Lung (tissue), 12 donors: ENCODE measurements around the gene CHML. TPM values are rescaled to one million over a fixed set of nuclear protein-coding genes. Genes with fewer than 3 reads are reported as not detected.
A peak's percentile ranks its signal among the peaks of the same experiment; 100 is the strongest.

ENCODE experiments used
- ATAC-seq: fragments of 200-7000 bp; cut with Tn5 transposase; one replicate; pipeline ENCODE4 v1.9.1; 2020; ENCODE audit warnings: moderate number of reproducible peaks; ENCODE audit not compliant: insufficient read depth, low FRiP score
- DNase-seq, 3 donors: peaks; one replicate each; pipeline ENCODE4 v3.0.0-alpha.2; 2013 to 2017
- H3K27ac ChIP-seq, 2 donors: one replicate each; pipeline ENCODE4 v1.5.1; 2013; ENCODE audit warnings: mild to moderate bottlenecking in 2 of 2, moderate library complexity in 2 of 2, control low read depth in 1 of 2, inconsistent platforms in 1 of 2, low read depth in 1 of 2, low read length in 1 of 2
- H3K27me3 ChIP-seq, 3 donors: one replicate each; pipeline ENCODE4 v1.5.1; 2013; ENCODE audit warnings: low read length in 2 of 3; ENCODE audit not compliant: control insufficient read depth in 3 of 3, insufficient read depth in 3 of 3
- H3K36me3 ChIP-seq, 4 donors: one replicate each; pipeline ENCODE4 v1.5.1; 2013; ENCODE audit warnings: low read length in 4 of 4, mild to moderate bottlenecking in 1 of 4, moderate library complexity in 1 of 4; ENCODE audit not compliant: control insufficient read depth in 4 of 4, insufficient read depth in 4 of 4
- H3K4me1 ChIP-seq, 5 donors: one replicate each; pipeline ENCODE4 v1.5.1; 2013; ENCODE audit warnings: low read length in 5 of 5, mild to moderate bottlenecking in 2 of 5, moderate library complexity in 1 of 5; ENCODE audit not compliant: control insufficient read depth in 5 of 5, insufficient read depth in 5 of 5
- H3K4me3 ChIP-seq: one replicate; pipeline ENCODE4 v1.5.1; 2013; ENCODE audit warnings: mild to moderate bottlenecking, control low read depth, moderate library complexity
- H3K9ac ChIP-seq, 2 donors: one replicate each; pipeline ENCODE4 v1.5.1; 2013; ENCODE audit warnings: low read length in 2 of 2, control low read depth in 1 of 2; ENCODE audit not compliant: insufficient read depth in 1 of 2
- H3K9me3 ChIP-seq, 4 donors: one replicate each; pipeline ENCODE4 v1.5.1; 2013; ENCODE audit warnings: low read length in 3 of 4, mild to moderate bottlenecking in 1 of 4, moderate library complexity in 1 of 4; ENCODE audit not compliant: control insufficient read depth in 4 of 4, insufficient read depth in 3 of 4
- CTCF ChIP-seq: IDR thresholded peaks from 2 replicates; pipeline ENCODE4 v1.5.1; 2012; ENCODE audit warnings: mild to moderate bottlenecking; ENCODE audit errors: control extremely low read depth, extremely low read depth
- WGBS, 2 donors: extraction: QIAGEN DNeasy Blood & Tissue Kit; methylation state at CpG; one replicate each; pipeline ENCODE4 v1.1.7; 2013; 5-methylcytosine and 5-hydroxymethylcytosine counted together
- polyA plus RNA-seq, 2 donors: library from polyadenylated mRNA; stranded (reverse); fragments of 200-250 nt; gene quantifications; one replicate each; pipeline ENCODE4 v1.2.1, GENCODE V29; 2013
- total RNA-seq, 2 donors: library from RNA; depleted of rRNA in 1 of 2; stranded (reverse); fragments of >200 nt in 1 of 2; gene quantifications; one replicate each; pipeline ENCODE4 v1.2.1, GENCODE V29; 2014 to 2021
- donor health status: control.
- donor health status: control.
- donor health status: Bipolar disorder and iron deficiency.
- donor health status: healthy.
- donor health status: DM: yes; HTN: yes; CAD: no.

CHML gene
- total and polyA plus RNA-seq, 4 donors, result 2.4 to 24.6 (median 4.8) TPM

- ATAC-seq, result no peak
- Histone ChIP-seq H3K4me1 (peaks cover 0 to 20% (median 0%) of the 10 kb centered on the region in 5 donors), H3K36me3 (no peaks in the 10 kb centered on the region), H3K27ac (no peak overlapping the region), H3K4me3 (no peak overlapping the region), H3K27me3 (no peaks in the 10 kb centered on the region), H3K9me3 (no peaks in the 10 kb centered on the region), H3K9ac (no peak overlapping the region)
- 75 to 88% methylated on average over 4 of the region's 4 CpGs for WGBS, 2 donors
- DNase-seq, result no peak
- no peak for TF ChIP-seq CTCF
Measured at GRCh38 chr1:241614572-241614971, 25.6 kb downstream of the CHML start.

GRCh38 chr1:241614144-241614543 lies 26.0 kb downstream of the CHML start:
- Histone ChIP-seq H3K27me3 (no peaks in the 10 kb centered on the region), H3K4me3 (no peak overlapping the region), H3K9ac (no peak overlapping the region), H3K4me1 (peaks cover 0 to 25% (median 2%) of the 10 kb centered on the region in 5 donors), H3K36me3 (no peaks in the 10 kb centered on the region), H3K9me3 (no peaks in the 10 kb centered on the region), H3K27ac (no peak overlapping the region)
- 94 to 97% methylated on average over 4 of the region's 4 CpGs for WGBS, 2 donors
- no peak for TF ChIP-seq CTCF
- ATAC-seq, result no peak
- DNase-seq, result no peak

GRCh38 chr1:241612533-241613477 lies 27.4 kb downstream of the CHML start:
- no peak for TF ChIP-seq CTCF
- Histone ChIP-seq H3K4me1 (peaks cover 0 to 38% (median 2%) of the 10 kb centered on the region in 5 donors), H3K4me3 (no peak overlapping the region), H3K36me3 (no peaks in the 10 kb centered on the region), H3K27ac (no peak overlapping the region), H3K9me3 (no peaks in the 10 kb centered on the region), H3K9ac (no peak overlapping the region), H3K27me3 (no peaks in the 10 kb centered on the region)
- ATAC-seq (peak; percentile 32), DNase-seq (no peak)
- 73 to 75% methylated on average over 9 of the region's 9 CpGs for WGBS, 2 donors
